Fibroblast of lung (primary cell): Measurements from ENCODE around the gene TENM4. TPM values are rescaled to one million over a fixed set of nuclear protein-coding genes. Genes with fewer than 3 reads are reported as not detected.

ENCODE experiments used
- DNase-seq, 2 donors: peaks; one replicate each; pipeline versions ENCODE4 v3.0.0 to v3.0.0-alpha.2; 2010; ENCODE audit warnings: low read depth in 2 of 2
- H2AFZ ChIP-seq: 2 replicates; pipeline ENCODE4 v1.5.1; 2012; ENCODE audit warnings: low read length, control low read depth, inconsistent platforms
- H3K27ac ChIP-seq: 2 replicates; pipeline ENCODE4 v1.5.1; 2011; ENCODE audit warnings: low read length, control low read depth; ENCODE audit not compliant: insufficient read depth
- H3K27me3 ChIP-seq: 2 replicates; pipeline ENCODE4 v1.5.1; 2011; ENCODE audit warnings: mild to moderate bottlenecking, low read length; ENCODE audit not compliant: control insufficient read depth, insufficient read depth
- H3K36me3 ChIP-seq: 2 replicates; pipeline ENCODE4 v1.5.1; 2011; ENCODE audit warnings: low read length; ENCODE audit not compliant: control insufficient read depth, insufficient read depth
- H3K4me1 ChIP-seq: 2 replicates; pipeline ENCODE4 v1.5.1; 2011; ENCODE audit warnings: low read length; ENCODE audit not compliant: control insufficient read depth, insufficient read depth; ENCODE audit errors: extremely low read depth
- H3K4me2 ChIP-seq: 2 replicates; pipeline ENCODE4 v1.5.1; 2011; ENCODE audit warnings: low read length, control low read depth; ENCODE audit not compliant: insufficient read depth; ENCODE audit errors: extremely low read depth
- H3K4me3 ChIP-seq, 4 experiments: fragments of 200-600 bp in 1 of 4; sonication (generic) in 1 of 4; replicated peaks in 1 of 4; 2 replicates each; pipeline ENCODE4 v1.5.1; 2011 to 2016; ENCODE audit warnings: low read length in 4 of 4, low read depth in 3 of 4, mild to moderate bottlenecking in 3 of 4, control low read depth in 2 of 4, inconsistent platforms in 1 of 4, mixed read lengths in 1 of 4; ENCODE audit not compliant: insufficient read depth in 1 of 4; ENCODE audit errors: control extremely low read depth in 1 of 4
- H3K79me2 ChIP-seq: 2 replicates; pipeline ENCODE4 v1.5.1; 2012; ENCODE audit warnings: mild to moderate bottlenecking, low read length, inconsistent platforms; ENCODE audit not compliant: control insufficient read depth, insufficient read depth
- H3K9ac ChIP-seq: 2 replicates; pipeline ENCODE4 v1.5.1; 2011; ENCODE audit warnings: mild to moderate bottlenecking, low read length, control low read depth; ENCODE audit not compliant: insufficient read depth
- H3K9me3 ChIP-seq: 2 replicates; pipeline ENCODE4 v1.5.1; 2012; ENCODE audit warnings: low read depth, low read length; ENCODE audit not compliant: control insufficient read depth, insufficient read depth
- H4K20me1 ChIP-seq: 2 replicates; pipeline ENCODE4 v1.5.1; 2011; ENCODE audit warnings: low read length; ENCODE audit not compliant: control insufficient read depth, insufficient read depth; ENCODE audit errors: extremely low read depth
- CTCF ChIP-seq, 2 donors: IDR thresholded peaks in 1 of 2; conservative IDR thresholded peaks in 1 of 2; 1 replicate in 1 of 2; 2 replicates in 1 of 2; pipeline ENCODE4 v1.5.1; 2011 to 2012; ENCODE audit warnings: low read length in 2 of 2, control low read depth in 1 of 2, inconsistent platforms in 1 of 2, low read depth in 1 of 2, mild to moderate bottlenecking in 1 of 2
- EZH2 ChIP-seq: IDR thresholded peaks from 2 replicates; pipeline ENCODE4 v1.5.1; 2012; ENCODE audit warnings: low read length, control low read depth, mild to moderate bottlenecking; ENCODE audit errors: missing control alignments
- polyA plus RNA-seq, 2 donors: library from polyadenylated mRNA; depleted of rRNA in 1 of 2; stranded (reverse) in 1 of 2; unstranded in 1 of 2; fragments of >200 nt; gene quantifications; 2 replicates each; pipeline ENCODE4 v1.2.1, GENCODE V29; 2011 to 2012; ENCODE audit warnings: missing spikeins in 1 of 2
- total RNA-seq: library from RNA; depleted of rRNA; stranded (reverse); fragments of >200 nt; gene quantifications from 2 replicates; pipeline ENCODE4 v1.2.1, GENCODE V29; 2014

TENM4 gene
- total and polyA plus RNA-seq, 2 donors (not counting 1 experiment from before 2014, with no cell fraction given), result 4.6 to 48.4 TPM

- H2AFZ ChIP-seq, result no peak overlapping the region
- no peaks in the 10 kb centered on the region for H3K79me2 ChIP-seq
- no peak for TF ChIP-seq EZH2
- TF ChIP-seq CTCF (conservative IDR thresholded peaks at IDR 0.05 in 1 of 2, IDR thresholded peaks at IDR 0.05 in 1 of 2; ENCODE audit: low read depth in 1 of 2, low read length in 2 of 2), result no peak
- no peak overlapping the region for H3K9ac ChIP-seq
- DNase-seq, result peak; percentile 38 to 84
- no peaks in the 10 kb centered on the region for H3K36me3 ChIP-seq
- H3K27ac ChIP-seq, result no peak overlapping the region
- H3K27me3 ChIP-seq, result no peaks in the 10 kb centered on the region
- H3K4me1 ChIP-seq, result peaks cover 2% of the 10 kb centered on the region
- H3K4me3 ChIP-seq, result no peak overlapping the region
- no peak overlapping the region for H3K4me2 ChIP-seq
- no peaks in the 10 kb centered on the region for H4K20me1 ChIP-seq
- no peaks in the 10 kb centered on the region for H3K9me3 ChIP-seq
Measured at GRCh38 chr11:79040348-79040747, 400.5 kb downstream of the TENM4 start.

- Histone ChIP-seq H3K27me3 (no peaks in the 10 kb centered on the region), H3K36me3 (no peaks in the 10 kb centered on the region), H4K20me1 (no peaks in the 10 kb centered on the region), H3K4me2 (no peak overlapping the region), H3K27ac (no peak overlapping the region), H3K4me3 (no peak overlapping the region), H3K4me1 (peaks cover 2% of the 10 kb centered on the region), H3K9me3 (no peaks in the 10 kb centered on the region), H3K79me2 (no peaks in the 10 kb centered on the region), H2AFZ (no peak overlapping the region), H3K9ac (no peak overlapping the region)
- TF ChIP-seq EZH2, result no peak
- no peak for TF ChIP-seq CTCF (conservative IDR thresholded peaks at IDR 0.05 in 1 of 2, IDR thresholded peaks at IDR 0.05 in 1 of 2; ENCODE audit: low read depth in 1 of 2, low read length in 2 of 2)
- peak; percentile 27 to 78 for DNase-seq
Measured at GRCh38 chr11:79039122-79039521, 401.7 kb downstream of the TENM4 start.

DNA sequence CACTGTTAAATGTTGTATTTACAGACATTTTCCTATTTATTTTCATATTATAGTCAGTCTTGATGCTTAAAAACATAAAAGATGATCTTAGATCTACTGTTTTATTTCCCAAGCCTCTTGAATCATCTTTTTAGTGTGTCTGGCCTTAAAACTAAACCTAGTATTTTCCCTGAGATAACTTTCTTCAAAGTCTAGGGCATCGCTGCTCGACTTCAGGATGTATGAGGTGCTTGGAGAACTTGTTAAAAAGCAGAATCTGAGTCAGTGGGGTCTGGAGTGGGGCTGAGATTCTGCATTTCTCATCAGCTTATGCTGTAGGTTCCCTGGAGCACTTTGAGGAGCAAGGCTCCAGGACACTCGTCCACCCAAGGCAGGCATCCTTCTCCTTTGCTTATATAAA lies 404.9 kb downstream of the TENM4 start:
- Histone ChIP-seq H3K36me3 (no peaks in the 10 kb centered on the region), H3K4me2 (no peak overlapping the region), H3K9me3 (no peaks in the 10 kb centered on the region), H3K4me1 (peaks cover 2% of the 10 kb centered on the region), H2AFZ (no peak overlapping the region), H3K27ac (no peak overlapping the region), H4K20me1 (no peaks in the 10 kb centered on the region), H3K4me3 (no peak overlapping the region), H3K27me3 (no peaks in the 10 kb centered on the region), H3K79me2 (no peaks in the 10 kb centered on the region), H3K9ac (no peak overlapping the region)
- DNase-seq, result no peak
- TF ChIP-seq EZH2 (no peak), CTCF (conservative IDR thresholded peaks at IDR 0.05 in 1 of 2, IDR thresholded peaks at IDR 0.05 in 1 of 2; ENCODE audit: low read depth in 1 of 2, low read length in 2 of 2) (no peak)
